ENCODE results near the gene ARHGAP8.
"Not testable (repeated sequence)": the region's sequence is repeated elsewhere in the genome, so short reads cannot be mapped to it uniquely, and the experiment has no call there.

Gene ARHGAP8

GRCh38 chr22:44895296-44896055 is 143.1 kb downstream of the ARHGAP8 start:
- TF ChIP-seq GABPA (IDR thresholded peaks at IDR 0.05; ENCODE audit: low read depth) (no peak), SPI1 (IDR thresholded peaks at IDR 0.05; ENCODE audit: borderline replicate concordance, low read depth) (no peak), POLR2AphosphoS5 (IDR thresholded peaks at IDR 0.05; ENCODE audit: low read depth) (no peak), CTCF (IDR thresholded peaks at IDR 0.05; ENCODE audit: insufficient read depth, low read length) (no peak), REST (IDR thresholded peaks at IDR 0.05; ENCODE audit: insufficient replicate concordance, low read depth) (no peak)
- H3K27ac ChIP-seq (replicated peaks), result no peak overlapping the region
- H3K27me3 ChIP-seq (ENCODE audit: insufficient read depth, poor library complexity, severe bottlenecking), result no peaks in the 10 kb centered on the region
- DNase-seq (ENCODE audit: low read depth in 1 of 2, low spot score in 1 of 2), result no peak
- H3K4me3 ChIP-seq (replicated peaks; ENCODE audit: insufficient read depth, low read length), result no peak overlapping the region

GRCh38 chr22:44898236-44898635 is 145.9 kb downstream of the ARHGAP8 start:
- H3K27me3 ChIP-seq (ENCODE audit: insufficient read depth, poor library complexity, severe bottlenecking), result no peaks in the 10 kb centered on the region
- TF ChIP-seq REST (IDR thresholded peaks at IDR 0.05; ENCODE audit: insufficient replicate concordance, low read depth), result no peak
- no peak for TF ChIP-seq POLR2AphosphoS5 (IDR thresholded peaks at IDR 0.05; ENCODE audit: low read depth)
- no peak for TF ChIP-seq SPI1 (IDR thresholded peaks at IDR 0.05; ENCODE audit: borderline replicate concordance, low read depth)
- TF ChIP-seq CTCF (IDR thresholded peaks at IDR 0.05; ENCODE audit: insufficient read depth, low read length), result no peak
- no peak for TF ChIP-seq GABPA (IDR thresholded peaks at IDR 0.05; ENCODE audit: low read depth)
- H3K4me3 ChIP-seq (replicated peaks; ENCODE audit: insufficient read depth, low read length), result no peak overlapping the region
- H3K27ac ChIP-seq (replicated peaks), result no peak overlapping the region
- no peak for DNase-seq (ENCODE audit: low read depth in 1 of 2, low spot score in 1 of 2)

- DNase-seq (ENCODE audit: low read depth in 1 of 2, low spot score in 1 of 2), result no peak
- no peak overlapping the region for H3K4me3 ChIP-seq (replicated peaks; ENCODE audit: insufficient read depth, low read length)
- no peak overlapping the region for H3K27ac ChIP-seq (replicated peaks)
- no peak for TF ChIP-seq REST (IDR thresholded peaks at IDR 0.05; ENCODE audit: insufficient replicate concordance, low read depth)
- no peak for TF ChIP-seq CTCF (IDR thresholded peaks at IDR 0.05; ENCODE audit: insufficient read depth, low read length)
- no peak for TF ChIP-seq GABPA (IDR thresholded peaks at IDR 0.05; ENCODE audit: low read depth)
- no peak for TF ChIP-seq SPI1 (IDR thresholded peaks at IDR 0.05; ENCODE audit: borderline replicate concordance, low read depth)
- TF ChIP-seq POLR2AphosphoS5 (IDR thresholded peaks at IDR 0.05; ENCODE audit: low read depth), result no peak
- H3K27me3 ChIP-seq (ENCODE audit: insufficient read depth, poor library complexity, severe bottlenecking), result no peaks in the 10 kb centered on the region
Observed at GRCh38 chr22:44901301-44901700, 148.9 kb downstream of the ARHGAP8 start.

GRCh38 chr22:44903164-44903563 is 150.8 kb downstream of the ARHGAP8 start:
- not testable (repeated sequence) for H3K27me3 ChIP-seq (ENCODE audit: insufficient read depth, poor library complexity, severe bottlenecking); DNase-seq (ENCODE audit: low read depth in 1 of 2, low spot score in 1 of 2); H3K4me3 ChIP-seq (replicated peaks; ENCODE audit: insufficient read depth, low read length); H3K27ac ChIP-seq (replicated peaks)

- not testable (repeated sequence) for H3K27ac ChIP-seq (replicated peaks); H3K4me3 ChIP-seq (replicated peaks; ENCODE audit: insufficient read depth, low read length); DNase-seq (ENCODE audit: low read depth in 1 of 2, low spot score in 1 of 2); H3K27me3 ChIP-seq (ENCODE audit: insufficient read depth, poor library complexity, severe bottlenecking)
Observed at GRCh38 chr22:44904492-44905152, 152.2 kb downstream of the ARHGAP8 start.

Data from HL-60 (cell line).